BLaER1 treated with 17β-estradiol and CSF1 and Interleukin-3, amounts not matched to agents 10 nM and 100 nM (cell line): Measurements from ENCODE around the gene CDKN1C.
A peak's percentile ranks its signal among the peaks of the same experiment; 100 is the strongest.

Source experiments
- H3K27ac ChIP-seq, 11 experiments: shearing (Covaris generic); formaldehyde crosslinking; 2 replicates each; pipeline ENCODE4 v1.8.1; 2022
- H3K27me3 ChIP-seq, 11 experiments: shearing (Covaris generic); formaldehyde crosslinking; 2 replicates each; pipeline ENCODE4 v1.8.1; 2022
- H3K36me3 ChIP-seq, 11 experiments: shearing (Covaris generic); formaldehyde crosslinking; 2 replicates each; pipeline ENCODE4 v1.8.1; 2022
- H3K4me1 ChIP-seq, 10 experiments: shearing (Covaris generic); formaldehyde crosslinking; 2 replicates each; pipeline ENCODE4 v1.8.1; 2022
- H3K4me2 ChIP-seq, 11 experiments: shearing (Covaris generic); formaldehyde crosslinking; 2 replicates each; pipeline ENCODE4 v1.8.1; 2022
- H3K4me3 ChIP-seq, 10 experiments: shearing (Covaris generic); formaldehyde crosslinking; 2 replicates each; pipeline ENCODE4 v1.8.1; 2022
- H3K9ac ChIP-seq, 11 experiments: shearing (Covaris generic); formaldehyde crosslinking; 2 replicates each; pipeline ENCODE4 v1.8.1; 2022
- H3K9me3 ChIP-seq, 11 experiments: shearing (Covaris generic); formaldehyde crosslinking; replicated peaks in 1 of 11; 2 replicates each; pipeline ENCODE4 v1.8.1; 2022
- H4K20me1 ChIP-seq, 11 experiments: shearing (Covaris generic); formaldehyde crosslinking; 2 replicates each; pipeline ENCODE4 v1.8.1; 2022
- Cebpa-rat ChIP-seq, 11 experiments: shearing (Covaris generic); IDR thresholded peaks; 2 replicates each; pipeline ENCODE4 v1.8.1; 2022

Gene CDKN1C

GRCh38 chr11:2930704-2931419 lies 45.3 kb upstream of the CDKN1C start:
- peaks cover 59 to 71% (median 68%) of the 10 kb centered on the region in 10 experiments for H3K4me1 ChIP-seq
- H3K9me3 ChIP-seq, result no peaks in the 10 kb centered on the region
- H3K9ac ChIP-seq, result peak overlapping the region in 6 of 11 experiments; percentile 28 to 78 (median 71); a peak in 8 of 22 replicates
- no peaks in the 10 kb centered on the region for H3K36me3 ChIP-seq
- H3K27ac ChIP-seq, result peak overlapping the region in 4 of 11 experiments; percentile 59 to 84 (median 72); a peak in 6 of 22 replicates
- H4K20me1 ChIP-seq, result peaks cover 0 to 39% (median 27%) of the 10 kb centered on the region in 11 experiments; a peak in 18 of 22 replicates
- peak overlapping the region; percentile 39 to 71 (median 57); a peak in 16 of 20 replicates for H3K4me3 ChIP-seq
- H3K27me3 ChIP-seq, result peaks cover 34 to 69% (median 58%) of the 10 kb centered on the region in 11 experiments
- peak overlapping the region; percentile 85 to 99 (median 96) for H3K4me2 ChIP-seq
- TF ChIP-seq Cebpa-rat (IDR thresholded peaks at IDR 0.05), result no peak

DNA sequence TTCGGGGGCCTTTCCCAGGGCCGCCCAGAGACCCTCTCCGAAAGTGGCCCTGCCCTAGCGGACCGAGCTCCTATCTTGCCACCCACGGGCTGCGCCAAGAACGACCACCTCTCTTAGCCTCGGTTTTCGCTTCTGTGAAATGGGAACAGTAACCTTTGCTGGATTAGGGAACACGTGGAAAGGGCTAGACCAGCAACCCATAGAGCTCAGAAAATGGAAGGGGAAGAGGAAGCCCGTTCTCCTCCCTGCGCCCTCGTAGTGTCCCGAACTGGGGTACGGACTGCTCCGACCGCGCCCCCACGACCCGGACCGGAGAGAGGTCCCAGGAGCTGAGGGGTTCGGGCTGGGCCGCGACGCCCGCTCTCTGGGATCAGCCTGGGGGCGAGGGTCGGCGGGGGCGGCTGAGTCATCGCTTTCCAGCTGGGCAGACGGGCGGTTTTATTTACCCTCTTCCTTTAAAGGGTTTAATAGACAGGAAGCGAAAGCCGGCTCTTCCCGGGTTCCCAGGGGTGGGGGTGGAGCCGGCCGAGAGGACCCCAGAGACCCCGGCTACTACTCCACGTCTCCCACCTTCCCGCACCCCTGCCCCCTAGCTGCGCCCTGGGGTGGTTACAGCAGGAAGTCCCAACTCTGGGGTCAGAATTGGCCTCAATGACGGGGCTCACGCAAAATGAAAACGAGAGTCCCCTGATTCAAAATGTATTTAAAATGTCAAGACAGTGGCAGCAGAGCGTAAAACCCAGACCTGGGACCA lies 44.6 kb upstream of the CDKN1C start:
- Histone ChIP-seq H3K9ac (peak overlapping the region; percentile 7 to 78 (median 49); a peak in 16 of 22 replicates), H3K9me3 (no peaks in the 10 kb centered on the region), H3K4me3 (peak overlapping the region; percentile 39 to 71 (median 57)), H3K27me3 (peaks cover 34 to 69% (median 63%) of the 10 kb centered on the region in 11 experiments), H3K27ac (peak overlapping the region in 8 of 11 experiments; percentile 18 to 84 (median 51); a peak in 12 of 22 replicates), H3K36me3 (no peaks in the 10 kb centered on the region), H3K4me2 (peak overlapping the region; percentile 85 to 99 (median 96)), H3K4me1 (peaks cover 59 to 72% (median 68%) of the 10 kb centered on the region in 10 experiments), H4K20me1 (peaks cover 0 to 39% (median 27%) of the 10 kb centered on the region in 11 experiments; a peak in 18 of 22 replicates)
- no peak for TF ChIP-seq Cebpa-rat (IDR thresholded peaks at IDR 0.05)

- Histone ChIP-seq H3K4me2 (peak overlapping the region; percentile 85 to 99 (median 96)), H3K4me3 (peak overlapping the region; percentile 39 to 71 (median 57); a peak in 19 of 20 replicates), H3K9ac (peak overlapping the region in 9 of 11 experiments; percentile 26 to 78 (median 62); a peak in 14 of 22 replicates), H3K9me3 (no peaks in the 10 kb centered on the region), H3K4me1 (peaks cover 59 to 75% (median 66%) of the 10 kb centered on the region in 10 experiments), H3K27me3 (peaks cover 34 to 69% (median 63%) of the 10 kb centered on the region in 11 experiments), H3K27ac (peak overlapping the region in 5 of 11 experiments; percentile 18 to 84 (median 66); a peak in 11 of 22 replicates), H4K20me1 (peaks cover 0 to 45% (median 27%) of the 10 kb centered on the region in 11 experiments; a peak in 18 of 22 replicates), H3K36me3 (no peaks in the 10 kb centered on the region)
- TF ChIP-seq Cebpa-rat (IDR thresholded peaks at IDR 0.05), result no peak
These were observed 44.0 kb upstream of the CDKN1C start for GRCh38 chr11:2929531-2929949.

DNA sequence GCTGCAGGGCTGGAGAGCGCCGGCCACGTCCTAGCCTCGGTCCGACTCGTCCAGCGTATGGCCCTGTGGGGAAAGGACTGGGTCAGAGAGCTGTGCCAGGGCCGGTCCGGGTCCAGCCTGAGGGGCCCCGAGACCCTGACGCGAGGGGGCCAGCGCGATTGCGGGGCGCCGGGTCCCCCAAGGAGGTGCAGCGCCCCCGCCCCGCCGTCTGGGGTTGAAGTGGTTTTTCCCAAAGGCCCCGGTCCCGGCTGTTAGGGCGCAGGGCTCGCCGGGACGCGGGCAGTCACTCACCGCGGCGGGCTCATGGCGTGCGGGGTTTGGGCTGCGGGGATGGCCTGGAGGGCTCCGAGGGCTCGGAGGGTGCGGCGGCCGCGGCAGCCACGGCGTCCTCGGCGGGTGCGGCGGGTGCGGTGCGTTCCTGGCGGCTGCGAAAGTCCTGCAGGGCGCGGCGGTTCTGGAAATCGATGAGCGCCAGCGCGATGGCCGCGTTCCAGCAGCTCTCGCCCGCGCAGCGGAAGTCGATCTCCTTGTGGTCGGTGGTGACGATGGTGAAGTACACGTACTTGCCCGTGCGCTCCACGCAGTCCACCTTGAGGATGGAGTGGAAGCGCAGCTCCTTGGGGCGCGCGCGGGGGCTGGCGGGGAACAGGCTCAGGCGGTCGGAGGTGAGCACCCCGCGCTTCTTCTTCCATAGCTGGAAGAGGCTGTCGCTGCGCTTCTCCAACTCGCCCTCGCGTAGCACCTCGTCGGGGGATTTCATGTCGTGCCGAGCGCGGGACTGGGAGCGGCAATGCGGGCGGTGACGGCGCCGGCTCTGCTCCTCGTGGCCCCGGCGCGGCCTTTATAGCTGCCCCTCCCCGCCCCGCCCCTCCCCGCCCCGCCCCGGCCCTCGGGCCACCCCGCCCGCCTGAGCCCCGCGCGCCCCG lies 43.3 kb upstream of the CDKN1C start, which contains the start of gene PHLDA2:
Gene PHLDA2, minus strand, starts transcription at position 816 of the 926 bp plus-strand sequence. Its CDS starts 56 bp downstream, at position 760.
- Histone ChIP-seq H3K9me3 (no peaks in the 10 kb centered on the region), H3K27ac (peak within 1 kb of the TSS in 8 of 11 experiments; percentile 18 to 84 (median 51); a peak in 12 of 22 replicates), H4K20me1 (peaks cover 0 to 52% (median 27%) of the 10 kb centered on the region in 11 experiments; a peak in 18 of 22 replicates), H3K9ac (peak within 1 kb of the TSS; percentile 7 to 78 (median 49); a peak in 17 of 22 replicates), H3K27me3 (peaks cover 34 to 69% (median 63%) of the 10 kb centered on the region in 11 experiments), H3K4me1 (peaks cover 53 to 70% (median 60%) of the 10 kb centered on the region in 10 experiments), H3K36me3 (no peaks in the 10 kb centered on the region), H3K4me3 (peak within 1 kb of the TSS; percentile 44 to 71 (median 58)), H3K4me2 (peak within 1 kb of the TSS; percentile 85 to 99 (median 96))
- no peak for TF ChIP-seq Cebpa-rat (IDR thresholded peaks at IDR 0.05)

GRCh38 chr11:2927851-2928604 lies 42.5 kb upstream of the CDKN1C start:
- H3K4me3 ChIP-seq, result peak overlapping the region; percentile 44 to 71 (median 56); a peak in 18 of 20 replicates
- H4K20me1 ChIP-seq, result peaks cover 0 to 53% (median 27%) of the 10 kb centered on the region in 11 experiments; a peak in 18 of 22 replicates
- H3K9me3 ChIP-seq, result no peaks in the 10 kb centered on the region
- peaks cover 44 to 62% (median 51%) of the 10 kb centered on the region in 10 experiments for H3K4me1 ChIP-seq
- no peaks in the 10 kb centered on the region for H3K36me3 ChIP-seq
- H3K4me2 ChIP-seq, result peak overlapping the region; percentile 74 to 99 (median 94)
- no peak overlapping the region for H3K27ac ChIP-seq
- peak overlapping the region in 5 of 11 experiments; percentile 17 to 61 (median 27); a peak in 5 of 22 replicates for H3K9ac ChIP-seq
- no peak for TF ChIP-seq Cebpa-rat (IDR thresholded peaks at IDR 0.05)
- H3K27me3 ChIP-seq, result peaks cover 34 to 69% (median 63%) of the 10 kb centered on the region in 11 experiments

DNA sequence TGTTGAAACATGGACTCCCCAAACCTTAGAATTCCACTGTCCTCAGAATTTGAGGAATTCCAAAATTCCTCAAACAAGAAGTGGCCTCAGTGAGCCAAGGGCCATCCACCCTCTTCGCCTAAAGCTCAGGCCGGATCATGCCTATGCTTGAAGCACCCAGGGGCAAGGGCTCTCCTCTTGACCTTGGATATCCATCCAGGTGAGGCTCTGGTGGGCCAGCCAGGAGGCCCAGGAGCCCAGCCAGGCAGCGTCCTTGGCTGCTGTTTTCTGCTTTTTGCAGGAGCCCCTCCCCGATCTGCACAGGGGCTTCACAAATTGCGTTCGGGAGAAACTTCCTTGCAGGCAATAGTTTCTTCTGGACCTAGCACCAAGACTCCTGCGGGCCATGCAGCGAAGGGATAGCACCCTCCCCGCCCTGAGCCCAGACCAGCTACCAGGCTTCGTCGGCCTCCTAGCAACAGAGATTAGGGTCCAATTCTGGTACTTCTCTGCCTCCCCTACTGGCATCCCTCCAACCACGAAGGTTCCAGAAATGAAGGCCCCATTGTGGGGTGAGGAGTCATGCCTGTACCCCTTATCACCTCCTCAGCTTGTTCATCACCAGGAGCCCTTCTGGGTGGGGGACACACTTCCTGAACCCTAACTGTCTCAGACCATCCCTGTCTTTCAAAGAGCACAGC lies 41.7 kb upstream of the CDKN1C start:
- TF ChIP-seq Cebpa-rat (IDR thresholded peaks at IDR 0.05), result no peak
- Histone ChIP-seq H3K4me1 (peaks cover 37 to 60% (median 44%) of the 10 kb centered on the region in 10 experiments), H3K27ac (no peak overlapping the region), H3K9me3 (no peaks in the 10 kb centered on the region), H3K9ac (0 out of 22 replicates have a peak overlapping the region, but pooled peaks of 1 of the 11 experiments have one; percentile 8), H3K27me3 (peaks cover 34 to 66% (median 59%) of the 10 kb centered on the region in 11 experiments), H3K36me3 (no peaks in the 10 kb centered on the region), H3K4me2 (peak overlapping the region; percentile 74 to 99 (median 94)), H3K4me3 (peak overlapping the region in 2 of 10 experiments; percentile 68 to 71; a peak in 4 of 20 replicates), H4K20me1 (peaks cover 0 to 53% (median 21%) of the 10 kb centered on the region in 11 experiments; a peak in 18 of 22 replicates)

- Histone ChIP-seq H3K4me1 (peaks cover 36 to 60% (median 44%) of the 10 kb centered on the region in 10 experiments), H3K27ac (no peak overlapping the region), H3K4me3 (no peak overlapping the region), H3K36me3 (no peaks in the 10 kb centered on the region), H4K20me1 (peaks cover 0 to 54% (median 21%) of the 10 kb centered on the region in 11 experiments; a peak in 18 of 22 replicates), H3K4me2 (no peak overlapping the region), H3K27me3 (peaks cover 34 to 64% (median 55%) of the 10 kb centered on the region in 11 experiments), H3K9me3 (no peaks in the 10 kb centered on the region), H3K9ac (no peak overlapping the region)
- no peak for TF ChIP-seq Cebpa-rat (IDR thresholded peaks at IDR 0.05)
These were observed 41.1 kb upstream of the CDKN1C start for GRCh38 chr11:2926611-2927051.
